GM23338 (cell line): Measurements from ENCODE around the gene TMEM131L. TPM values are rescaled to one million over a fixed set of nuclear protein-coding genes. Genes with fewer than 3 reads are reported as not detected.

Source experiments
- ATAC-seq: fragments of 200-7000 bp; cut with Tn5 transposase; 3 replicates; pipeline ENCODE4 v1.9.1; 2020
- DNase-seq: peaks from one replicate; pipeline ENCODE4 v3.0.0-alpha.2; 2015; ENCODE audit warnings: low spot score
- H2AFZ ChIP-seq: fragments of 200-600 bp; sonication (generic); 2 replicates; pipeline ENCODE4 v1.8.0; 2016; ENCODE audit warnings: antibody characterized with exemption, mild to moderate bottlenecking, moderate library complexity
- H3F3A ChIP-seq: fragments of 200-600 bp; sonication (generic); replicated peaks from 2 replicates; pipeline ENCODE4 v1.8.0; 2017; ENCODE audit warnings: antibody characterized with exemption, mixed run types, low read depth
- H3K27ac ChIP-seq: fragments of 200-600 bp; sonication (generic); 2 replicates; pipeline ENCODE4 v1.6.1; 2016; ENCODE audit warnings: low read depth
- H3K27me3 ChIP-seq: fragments of 200-600 bp; sonication (generic); 2 replicates; pipeline ENCODE4 v1.8.0; 2016; ENCODE audit warnings: mild to moderate bottlenecking, mixed run types, moderate library complexity; ENCODE audit not compliant: insufficient read depth
- H3K36me3 ChIP-seq: fragments of 200-600 bp; sonication (generic); 2 replicates; pipeline ENCODE4 v1.8.0; 2016; ENCODE audit warnings: mild to moderate bottlenecking; ENCODE audit not compliant: insufficient read depth
- H3K4me1 ChIP-seq: fragments of 200-600 bp; sonication (generic); 2 replicates; pipeline ENCODE4 v1.8.0; 2016; ENCODE audit warnings: mild to moderate bottlenecking, moderate library complexity; ENCODE audit not compliant: insufficient read depth
- H3K4me2 ChIP-seq: fragments of 200-600 bp; sonication (generic); 2 replicates; pipeline ENCODE4 v1.7.1; 2017; ENCODE audit warnings: mixed run types
- H3K4me3 ChIP-seq: fragments of 200-600 bp; sonication (generic); 2 replicates; pipeline ENCODE4 v1.6.1; 2016; ENCODE audit warnings: mixed run types
- H3K79me2 ChIP-seq: fragments of 200-600 bp; sonication (generic); replicated peaks from 2 replicates; pipeline ENCODE4 v1.8.0; 2017; ENCODE audit warnings: mild to moderate bottlenecking; ENCODE audit not compliant: insufficient read depth
- H3K9me2 ChIP-seq: fragments of 200-600 bp; sonication (generic); 2 replicates; pipeline ENCODE4 v1.8.0; 2017; ENCODE audit not compliant: insufficient read depth
- H4K20me1 ChIP-seq: fragments of 200-600 bp; sonication (generic); replicated peaks from 2 replicates; pipeline ENCODE4 v1.8.0; 2017; ENCODE audit warnings: mild to moderate bottlenecking; ENCODE audit not compliant: insufficient read depth
- H3K27ac Mint-ChIP-seq: 2 replicates; pipeline ENCODE4 v1.8.0; 2020; ENCODE audit warnings: inconsistent platforms, mild to moderate bottlenecking, moderate library complexity, mixed read lengths
- H3K27me3 Mint-ChIP-seq: 3 replicates; pipeline ENCODE4 v1.8.0; 2022; ENCODE audit warnings: low read depth, mild to moderate bottlenecking, moderate library complexity, mixed read lengths, inconsistent platforms; ENCODE audit not compliant: insufficient read depth, poor library complexity
- H3K36me3 Mint-ChIP-seq: 3 replicates; pipeline ENCODE4 v1.8.0; 2021; ENCODE audit warnings: low read depth, mild to moderate bottlenecking, inconsistent platforms, moderate library complexity, mixed read lengths
- H3K4me1 Mint-ChIP-seq: 3 replicates; pipeline ENCODE4 v1.8.0; 2020; ENCODE audit warnings: mild to moderate bottlenecking, inconsistent platforms, mixed read lengths
- H3K4me3 Mint-ChIP-seq: 3 replicates; pipeline ENCODE4 v1.8.0; 2021; ENCODE audit warnings: moderate library complexity, mild to moderate bottlenecking, inconsistent platforms, mixed read lengths
- H3K9me3 Mint-ChIP-seq: 3 replicates; pipeline ENCODE4 v1.8.0; 2020; ENCODE audit warnings: moderate library complexity, mild to moderate bottlenecking, inconsistent platforms, mixed read lengths
- CTCF ChIP-seq, 2 experiments: fragments of 200-600 bp in 1 of 2; sonication (generic) in 1 of 2; conservative IDR thresholded peaks; 2 replicates each; pipeline versions ENCODE4 v1.5.1 to v1.6.1; 2016 to 2017; ENCODE audit warnings: antibody characterized with exemption in 2 of 2, low read depth in 2 of 2, mild to moderate bottlenecking in 2 of 2, moderate library complexity in 1 of 2
- EZH2 ChIP-seq: fragments of 200-600 bp; sonication (generic); IDR thresholded peaks from one replicate; pipeline ENCODE4 v1.8.0; 2017; ENCODE audit warnings: antibody characterized with exemption, mild to moderate bottlenecking, low read depth; ENCODE audit not compliant: unreplicated experiment
- NANOG ChIP-seq: IDR thresholded peaks from 2 replicates; pipeline ENCODE4 v1.6.1; 2016; ENCODE audit warnings: antibody characterized with exemption, borderline replicate concordance
- REST ChIP-seq: IDR thresholded peaks from one replicate; pipeline ENCODE4 v1.6.1; 2018; ENCODE audit warnings: antibody characterized with exemption; ENCODE audit not compliant: unreplicated experiment
- ZNF462 ChIP-seq: fragments of 250-450 bp; sonication (Bioruptor Pico); IDR thresholded peaks from 2 replicates; pipeline ENCODE4 v1.5.0; 2020; ENCODE audit warnings: mild to moderate bottlenecking, moderate library complexity
- polyA plus RNA-seq: library from polyadenylated mRNA; unstranded; fragments of >200 nt; fragmentation: Nextera tagmentation; extraction: Ambion mirVana; gene quantifications from 2 replicates; pipeline ENCODE4 v1.2.1, GENCODE V29; 2016
- total RNA-seq: library from RNA; depleted of rRNA; stranded (reverse); fragments of >200 nt; shearing (Covaris generic); gene quantifications from 2 replicates; pipeline ENCODE4 v1.2.3, GENCODE V29; 2014

The TMEM131L gene
- total and polyA plus RNA-seq, 2 experiments from 2014 or later, result 11.1 to 32.2 TPM

GRCh38 chr4:153535772-153536513 lies 69.8 kb downstream of the TMEM131L start:
- ATAC-seq (peak; percentile 87), DNase-seq (peak; percentile 64)
- peaks cover 5% of the 10 kb centered on the region; the same call in 1 of the 3 replicates for H3K36me3 Mint-ChIP-seq
- Histone ChIP-seq H2AFZ (no peak overlapping the region), H3F3A (0 out of 2 replicates have a peak, but pooled peaks cover 4% of the 10 kb centered on the region), H3K27me3 (no peaks in the 10 kb centered on the region), H3K36me3 (no peaks in the 10 kb centered on the region), H3K4me1 (peaks cover 57% of the 10 kb centered on the region), H3K27ac (peak overlapping the region; percentile 84), H3K4me2 (peak overlapping the region; percentile 18), H3K79me2 (peaks cover 62% of the 10 kb centered on the region), H3K4me3 (no peak overlapping the region), H3K9me2 (peaks cover 5% of the 10 kb centered on the region; the same call in 1 of the 2 replicates), H4K20me1 (0 out of 2 replicates have a peak, but pooled peaks cover 3% of the 10 kb centered on the region)
- H3K4me1 Mint-ChIP-seq, result peaks cover 53% of the 10 kb centered on the region
- H3K4me3 Mint-ChIP-seq, result peak overlapping the region; percentile 23; the same call in 2 of the 3 replicates
- H3K27ac Mint-ChIP-seq, result peak overlapping the region; percentile 68
- peaks cover 8% of the 10 kb centered on the region for H3K27me3 Mint-ChIP-seq
- no peaks in the 10 kb centered on the region for H3K9me3 Mint-ChIP-seq
- TF ChIP-seq EZH2, result no peak
- peak; percentile 98 for TF ChIP-seq ZNF462 (CRISPR knock-in tag)
- peak; percentile 43; the same call in 1 of the 2 replicates for TF ChIP-seq NANOG
- 0 out of 4 replicates have a peak, but pooled peaks of 1 of the 2 experiments have one; percentile 2 for TF ChIP-seq CTCF (conservative IDR thresholded peaks at IDR 0.05; ENCODE audit: low read depth in 2 of 2)
- no peak for TF ChIP-seq REST
